Activated CD8-positive, alpha-beta T cell treated with anti-CD3 and anti-CD28 coated beads, Interleukin-2, amount 10 ng/mL, durations not matched to agents 7 days and 5 days (primary cell): ENCODE results near the gene HES5. TPM values are rescaled to one million over a fixed set of nuclear protein-coding genes. Genes with fewer than 3 reads are reported as not detected.

Source experiments
- ATAC-seq: fragments of 150-1000 bp; cut with Tn5 transposase; one replicate; pipeline ENCODE4 v1.10.0; 2021; ENCODE audit warnings: moderate library complexity
- CTCF ChIA-PET: fragments of 350-600 bp; sonication (Branson Sonifier 250); formaldehyde crosslinking; loops from one replicate; lab custom pipeline; 2021; ENCODE audit warnings: antibody characterized with exemption; lab: Charles Lee
- POLR2A ChIA-PET: fragments of 350-600 bp; sonication (Branson Sonifier 250); formaldehyde crosslinking; loops from one replicate; lab custom pipeline; 2021; ENCODE audit warnings: antibody characterized with exemption; lab: Charles Lee
- DNase-seq: peaks from one replicate; pipeline ENCODE4 v3.0.0-alpha.2; 2020
- H3K27ac Mint-ChIP-seq: one replicate; pipeline ENCODE4 v1.8.0; 2021; ENCODE audit warnings: mild to moderate bottlenecking, mixed read lengths
- H3K27me3 Mint-ChIP-seq: one replicate; pipeline ENCODE4 v1.8.0; 2021; ENCODE audit warnings: low read depth, mixed read lengths
- H3K36me3 Mint-ChIP-seq: one replicate; pipeline ENCODE4 v1.8.0; 2021; ENCODE audit warnings: low read depth, mixed read lengths
- H3K4me1 Mint-ChIP-seq: one replicate; pipeline ENCODE4 v1.8.0; 2021; ENCODE audit warnings: low read depth, mixed read lengths
- H3K4me3 Mint-ChIP-seq: one replicate; pipeline ENCODE4 v1.8.0; 2021; ENCODE audit warnings: mild to moderate bottlenecking, mixed read lengths
- H3K9me3 Mint-ChIP-seq: one replicate; pipeline ENCODE4 v1.8.0; 2022; ENCODE audit warnings: mixed read lengths; ENCODE audit not compliant: insufficient read depth
- total RNA-seq, 2 experiments: library from RNA; stranded (reverse); gene quantifications; one replicate each; pipeline ENCODE4 v1.2.3, GENCODE V29; 2021

Gene HES5
- total RNA-seq, 2 experiments from 2014 or later = not detected

GRCh38 chr1:2538376-2538775, 8.3 kb upstream of the HES5 start:
- peaks cover 17% of the 10 kb centered on the region for H3K27me3 Mint-ChIP-seq
- H3K4me1 Mint-ChIP-seq = peaks cover 4% of the 10 kb centered on the region
- H3K36me3 Mint-ChIP-seq = no peaks in the 10 kb centered on the region
- POLR2A ChIA-PET = no interaction called here
- DNase-seq (no peak), ATAC-seq (no peak)
- CTCF ChIA-PET = interaction anchor here (0.7 to 1.1 kb wide), 2 partner anchors 9 kb away, joined by 3 to 4 read pairs; no protein-coding TSS in a partner anchor
- no peaks in the 10 kb centered on the region for H3K9me3 Mint-ChIP-seq
- no peak overlapping the region for H3K27ac Mint-ChIP-seq
- H3K4me3 Mint-ChIP-seq = no peak overlapping the region

- ChIA-PET CTCF (no interaction called here), POLR2A (no interaction called here)
- Mint-ChIP-seq H3K9me3 (no peaks in the 10 kb centered on the region), H3K27ac (no peak overlapping the region), H3K27me3 (peaks cover 19% of the 10 kb centered on the region), H3K4me3 (no peak overlapping the region), H3K4me1 (peaks cover 4% of the 10 kb centered on the region), H3K36me3 (no peaks in the 10 kb centered on the region)
- ATAC-seq = no peak
- DNase-seq = no peak
Observed at GRCh38 chr1:2537784-2538115, 7.7 kb upstream of the HES5 start.

- DNase-seq (no peak), ATAC-seq (no peak)
- Mint-ChIP-seq H3K4me3 (no peak overlapping the region), H3K27me3 (peaks cover 24% of the 10 kb centered on the region), H3K9me3 (no peaks in the 10 kb centered on the region), H3K36me3 (no peaks in the 10 kb centered on the region), H3K27ac (no peak overlapping the region), H3K4me1 (peaks cover under 1% of the 10 kb centered on the region)
- ChIA-PET CTCF (interaction anchor here (1.3 kb wide), 1 partner anchor 12 kb away, joined by 4 read pairs; no protein-coding TSS in a partner anchor), POLR2A (interaction anchor here (0.6 kb wide), 1 partner anchor 41 kb away, joined by 3 read pairs; no protein-coding TSS in a partner anchor)
Observed at GRCh38 chr1:2535981-2536380, 5.9 kb upstream of the HES5 start.

GRCh38 chr1:2535455-2535854, 5.4 kb upstream of the HES5 start:
- peaks cover 28% of the 10 kb centered on the region for H3K27me3 Mint-ChIP-seq
- no peaks in the 10 kb centered on the region for H3K9me3 Mint-ChIP-seq
- H3K4me1 Mint-ChIP-seq = peaks cover 3% of the 10 kb centered on the region
- ATAC-seq = no peak
- ChIA-PET CTCF (interaction anchor here (1.3 kb wide), 1 partner anchor 12 kb away, joined by 4 read pairs; no protein-coding TSS in a partner anchor), POLR2A (no interaction called here)
- no peak for DNase-seq
- no peaks in the 10 kb centered on the region for H3K36me3 Mint-ChIP-seq
- H3K4me3 Mint-ChIP-seq = no peak overlapping the region
- no peak overlapping the region for H3K27ac Mint-ChIP-seq

GRCh38 chr1:2534687-2535441, 4.8 kb upstream of the HES5 start:
- POLR2A ChIA-PET = no interaction called here

GRCh38 chr1:2534315-2534686, 4.2 kb upstream of the HES5 start:
- no peak for DNase-seq
- no peak overlapping the region for H3K4me3 Mint-ChIP-seq
- H3K9me3 Mint-ChIP-seq = no peaks in the 10 kb centered on the region
- peaks cover 3% of the 10 kb centered on the region for H3K4me1 Mint-ChIP-seq
- no peak overlapping the region for H3K27ac Mint-ChIP-seq
- ChIA-PET CTCF (no interaction called here), POLR2A (no interaction called here)
- H3K36me3 Mint-ChIP-seq = no peaks in the 10 kb centered on the region
- H3K27me3 Mint-ChIP-seq = peaks cover 31% of the 10 kb centered on the region
- no peak for ATAC-seq

More at GRCh38 chr1:2534687-2535441, 4.8 kb upstream of the HES5 start:
- H3K4me1 Mint-ChIP-seq = peaks cover 3% of the 10 kb centered on the region
- DNase-seq (no peak), ATAC-seq (no peak)
- H3K27me3 Mint-ChIP-seq = peaks cover 28% of the 10 kb centered on the region
- H3K4me3 Mint-ChIP-seq = no peak overlapping the region
- CTCF ChIA-PET = interaction anchor here (1.3 kb wide), 1 partner anchor 11 kb away, joined by 4 read pairs; no protein-coding TSS in a partner anchor
- no peaks in the 10 kb centered on the region for H3K36me3 Mint-ChIP-seq
- no peaks in the 10 kb centered on the region for H3K9me3 Mint-ChIP-seq
- no peak overlapping the region for H3K27ac Mint-ChIP-seq

GRCh38 chr1:2533365-2533764, 3.3 kb upstream of the HES5 start:
- Mint-ChIP-seq H3K27me3 (peaks cover 38% of the 10 kb centered on the region), H3K9me3 (no peaks in the 10 kb centered on the region), H3K4me3 (no peak overlapping the region), H3K27ac (no peak overlapping the region), H3K4me1 (peaks cover 9% of the 10 kb centered on the region), H3K36me3 (no peaks in the 10 kb centered on the region)
- ChIA-PET CTCF (interaction anchor here (1.2 kb wide), 1 partner anchor 9 kb away, joined by 5 read pairs; no protein-coding TSS in a partner anchor), POLR2A (interaction anchor here (1.6 to 2.1 kb wide), 2 partner anchors 12 to 52 kb away, joined by 5 read pairs; no protein-coding TSS in a partner anchor)
- no peak for ATAC-seq
- no peak for DNase-seq

- ChIA-PET POLR2A (interaction anchor here (0.8 to 2.1 kb wide), 3 partner anchors 13 to 341 kb away, joined by 3 to 5 read pairs (median 5); no protein-coding TSS in a partner anchor), CTCF (interaction anchor here (1.2 kb wide), 1 partner anchor 9 kb away, joined by 5 read pairs; no protein-coding TSS in a partner anchor)
- H3K4me3 Mint-ChIP-seq = no peak overlapping the region
- DNase-seq (no peak), ATAC-seq (no peak)
- H3K9me3 Mint-ChIP-seq = no peaks in the 10 kb centered on the region
- peaks cover 38% of the 10 kb centered on the region for H3K27me3 Mint-ChIP-seq
- no peak overlapping the region for H3K27ac Mint-ChIP-seq
- peaks cover 9% of the 10 kb centered on the region for H3K4me1 Mint-ChIP-seq
- H3K36me3 Mint-ChIP-seq = no peaks in the 10 kb centered on the region
Observed at GRCh38 chr1:2532485-2533160, 2.6 kb upstream of the HES5 start.

GRCh38 chr1:2530513-2531361, 674 bp upstream of the HES5 start:
- Mint-ChIP-seq H3K4me1 (peaks cover 17% of the 10 kb centered on the region), H3K9me3 (no peaks in the 10 kb centered on the region), H3K36me3 (no peaks in the 10 kb centered on the region), H3K27me3 (peaks cover 37% of the 10 kb centered on the region), H3K27ac (no peak overlapping the region), H3K4me3 (no peak overlapping the region)
- no peak for DNase-seq
- POLR2A ChIA-PET = interaction anchor here (1.1 to 2.4 kb wide), 2 partner anchors 15 to 17 kb away, joined by 4 to 14 read pairs; no protein-coding TSS in a partner anchor
- CTCF ChIA-PET = interaction anchor here (1.0 kb wide), 1 partner anchor 17 kb away, joined by 3 read pairs; no protein-coding TSS in a partner anchor
- ATAC-seq = no peak

- H3K36me3 Mint-ChIP-seq = peaks cover 8% of the 10 kb centered on the region
- DNase-seq (peak; percentile 31), ATAC-seq (no peak)
- POLR2A ChIA-PET = interaction anchor here (0.5 to 2.4 kb wide), 3 partner anchors 18 to 140 kb away, joined by 3 to 14 read pairs (median 4); partner anchors contain the start of gene TNFRSF14
- H3K27ac Mint-ChIP-seq = no peak overlapping the region
- H3K9me3 Mint-ChIP-seq = no peaks in the 10 kb centered on the region
- H3K27me3 Mint-ChIP-seq = peaks cover 35% of the 10 kb centered on the region
- CTCF ChIA-PET = interaction anchor here (1.1 to 1.2 kb wide), 2 partner anchors 10 to 19 kb away, joined by 3 to 4 read pairs; no protein-coding TSS in a partner anchor
- peak overlapping the region; percentile 51 for H3K4me3 Mint-ChIP-seq
- peaks cover 27% of the 10 kb centered on the region for H3K4me1 Mint-ChIP-seq
Observed at GRCh38 chr1:2528966-2529783, 888 bp downstream of the HES5 start.
